Thyroid gland (tissue), 4 donors: ENCODE measurements around the gene EXOC1L.
"Not testable (repeated sequence)": the region's sequence is repeated elsewhere in the genome, so short reads cannot be mapped to it uniquely, and the experiment has no call there.

Experiments used
- POLR2A ChIP-seq, 2 donors: fragments of 450-650 bp; IDR thresholded peaks; one replicate each; pipeline ENCODE4 v1.6.1; 2017; ENCODE audit warnings: antibody characterized with exemption in 2 of 2, mild to moderate bottlenecking in 2 of 2, moderate library complexity in 1 of 2
- TF ChIP-seq, protein P1 (sequence below), 6 experiments: fragments of 200-600 bp in 3 of 6; fragments of 450-650 bp in 3 of 6; sonication (generic) in 3 of 6; IDR thresholded peaks; one replicate each; pipeline ENCODE4 v1.5.1; 2016 to 2019; ENCODE audit warnings: antibody characterized with exemption in 6 of 6, mild to moderate bottlenecking in 2 of 6, inconsistent platforms in 1 of 6, moderate library complexity in 1 of 6

GRCh38 chr4:55841373-55842239, 22.0 kb downstream of the EXOC1L start:
- TF ChIP-seq, protein P1, sequence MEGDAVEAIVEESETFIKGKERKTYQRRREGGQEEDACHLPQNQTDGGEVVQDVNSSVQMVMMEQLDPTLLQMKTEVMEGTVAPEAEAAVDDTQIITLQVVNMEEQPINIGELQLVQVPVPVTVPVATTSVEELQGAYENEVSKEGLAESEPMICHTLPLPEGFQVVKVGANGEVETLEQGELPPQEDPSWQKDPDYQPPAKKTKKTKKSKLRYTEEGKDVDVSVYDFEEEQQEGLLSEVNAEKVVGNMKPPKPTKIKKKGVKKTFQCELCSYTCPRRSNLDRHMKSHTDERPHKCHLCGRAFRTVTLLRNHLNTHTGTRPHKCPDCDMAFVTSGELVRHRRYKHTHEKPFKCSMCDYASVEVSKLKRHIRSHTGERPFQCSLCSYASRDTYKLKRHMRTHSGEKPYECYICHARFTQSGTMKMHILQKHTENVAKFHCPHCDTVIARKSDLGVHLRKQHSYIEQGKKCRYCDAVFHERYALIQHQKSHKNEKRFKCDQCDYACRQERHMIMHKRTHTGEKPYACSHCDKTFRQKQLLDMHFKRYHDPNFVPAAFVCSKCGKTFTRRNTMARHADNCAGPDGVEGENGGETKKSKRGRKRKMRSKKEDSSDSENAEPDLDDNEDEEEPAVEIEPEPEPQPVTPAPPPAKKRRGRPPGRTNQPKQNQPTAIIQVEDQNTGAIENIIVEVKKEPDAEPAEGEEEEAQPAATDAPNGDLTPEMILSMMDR (IDR thresholded peaks at IDR 0.05) = not testable (repeated sequence)
- TF ChIP-seq POLR2A (IDR thresholded peaks at IDR 0.05) = not testable (repeated sequence)
